Brain microvascular endothelial cell (primary cell): ENCODE measurements around the gene CYB5R3.

ENCODE experiments used
- DNase-seq: peaks from one replicate; pipeline ENCODE4 v3.0.0-alpha.2; 2020
- H3K27ac ChIP-seq: fragments of 250-450 bp; sonication (Bioruptor Pico); 2 replicates; pipeline ENCODE4 v1.5.1; 2020; ENCODE audit warnings: mild to moderate bottlenecking, moderate library complexity
- H3K27me3 ChIP-seq: fragments of 250-450 bp; sonication (Bioruptor Pico); replicated peaks from 2 replicates; pipeline ENCODE4 v1.5.1; 2020; ENCODE audit warnings: mild to moderate bottlenecking
- H3K36me3 ChIP-seq: fragments of 250-450 bp; sonication (Bioruptor Pico); replicated peaks from 2 replicates; pipeline ENCODE4 v1.5.1; 2020; ENCODE audit warnings: mild to moderate bottlenecking
- H3K4me3 ChIP-seq: 2 replicates; pipeline ENCODE4 v1.5.1; 2011; ENCODE audit warnings: low read depth, mild to moderate bottlenecking, control low read depth, low read length, moderate library complexity
- in situ Hi-C: cut with HindIII; loops from 2 replicates; pipeline ENCODE4 v1.10.0; 2017; ENCODE audit warnings: low sequenced_read_pairs, low pct_ligation_motif_present
- TF ChIP-seq, protein P1 (sequence below): IDR thresholded peaks from 2 replicates; pipeline ENCODE4 v1.5.1; 2011; ENCODE audit warnings: low read depth, mild to moderate bottlenecking, moderate library complexity, low read length, control low read depth, inconsistent platforms; ENCODE audit errors: missing control alignments

The CYB5R3 gene

DNA sequence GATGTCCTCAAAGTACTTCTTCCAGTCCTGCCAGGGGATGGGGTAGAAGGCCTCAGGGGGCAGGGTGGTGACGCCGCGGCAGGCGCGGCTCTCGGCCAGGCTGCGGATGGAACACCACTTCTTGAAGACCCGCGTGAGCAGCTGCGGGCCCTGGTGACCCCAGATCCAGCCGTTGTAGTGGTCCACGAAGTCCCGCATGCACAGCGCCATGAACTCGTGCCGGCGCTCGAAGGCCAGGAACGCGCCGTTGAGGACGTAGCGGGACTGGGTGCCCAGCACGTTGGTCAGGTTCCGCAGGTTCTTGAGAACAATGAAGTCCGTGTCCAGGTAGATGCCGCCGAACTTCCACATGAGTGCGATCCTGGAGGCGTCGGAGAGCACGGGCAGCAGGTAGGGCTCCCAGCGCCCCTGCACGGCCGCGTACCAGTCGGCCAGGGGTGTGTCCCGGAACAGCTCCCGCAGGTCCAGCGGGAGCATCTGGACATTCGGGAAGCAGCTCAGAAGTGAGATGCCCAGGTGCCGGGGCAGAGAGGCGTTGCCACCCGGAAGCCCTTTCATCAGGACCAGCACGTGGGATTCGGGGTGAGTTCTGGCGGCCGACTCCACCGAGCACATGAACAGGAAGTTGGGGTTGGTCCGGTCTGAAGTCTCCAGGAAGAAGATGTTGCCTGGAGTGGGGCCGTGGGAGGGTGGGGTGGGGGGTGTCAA is 44.0 kb upstream of the CYB5R3 start:
- no peaks in the 10 kb centered on the region for H3K27me3 ChIP-seq
- H3K4me3 ChIP-seq = no peak overlapping the region
- no peak overlapping the region for H3K27ac ChIP-seq
- H3K36me3 ChIP-seq = no peaks in the 10 kb centered on the region
- no peak for DNase-seq
- TF ChIP-seq, protein P1, sequence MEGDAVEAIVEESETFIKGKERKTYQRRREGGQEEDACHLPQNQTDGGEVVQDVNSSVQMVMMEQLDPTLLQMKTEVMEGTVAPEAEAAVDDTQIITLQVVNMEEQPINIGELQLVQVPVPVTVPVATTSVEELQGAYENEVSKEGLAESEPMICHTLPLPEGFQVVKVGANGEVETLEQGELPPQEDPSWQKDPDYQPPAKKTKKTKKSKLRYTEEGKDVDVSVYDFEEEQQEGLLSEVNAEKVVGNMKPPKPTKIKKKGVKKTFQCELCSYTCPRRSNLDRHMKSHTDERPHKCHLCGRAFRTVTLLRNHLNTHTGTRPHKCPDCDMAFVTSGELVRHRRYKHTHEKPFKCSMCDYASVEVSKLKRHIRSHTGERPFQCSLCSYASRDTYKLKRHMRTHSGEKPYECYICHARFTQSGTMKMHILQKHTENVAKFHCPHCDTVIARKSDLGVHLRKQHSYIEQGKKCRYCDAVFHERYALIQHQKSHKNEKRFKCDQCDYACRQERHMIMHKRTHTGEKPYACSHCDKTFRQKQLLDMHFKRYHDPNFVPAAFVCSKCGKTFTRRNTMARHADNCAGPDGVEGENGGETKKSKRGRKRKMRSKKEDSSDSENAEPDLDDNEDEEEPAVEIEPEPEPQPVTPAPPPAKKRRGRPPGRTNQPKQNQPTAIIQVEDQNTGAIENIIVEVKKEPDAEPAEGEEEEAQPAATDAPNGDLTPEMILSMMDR = no peak
- in situ Hi-C loops = no loop called here

DNA sequence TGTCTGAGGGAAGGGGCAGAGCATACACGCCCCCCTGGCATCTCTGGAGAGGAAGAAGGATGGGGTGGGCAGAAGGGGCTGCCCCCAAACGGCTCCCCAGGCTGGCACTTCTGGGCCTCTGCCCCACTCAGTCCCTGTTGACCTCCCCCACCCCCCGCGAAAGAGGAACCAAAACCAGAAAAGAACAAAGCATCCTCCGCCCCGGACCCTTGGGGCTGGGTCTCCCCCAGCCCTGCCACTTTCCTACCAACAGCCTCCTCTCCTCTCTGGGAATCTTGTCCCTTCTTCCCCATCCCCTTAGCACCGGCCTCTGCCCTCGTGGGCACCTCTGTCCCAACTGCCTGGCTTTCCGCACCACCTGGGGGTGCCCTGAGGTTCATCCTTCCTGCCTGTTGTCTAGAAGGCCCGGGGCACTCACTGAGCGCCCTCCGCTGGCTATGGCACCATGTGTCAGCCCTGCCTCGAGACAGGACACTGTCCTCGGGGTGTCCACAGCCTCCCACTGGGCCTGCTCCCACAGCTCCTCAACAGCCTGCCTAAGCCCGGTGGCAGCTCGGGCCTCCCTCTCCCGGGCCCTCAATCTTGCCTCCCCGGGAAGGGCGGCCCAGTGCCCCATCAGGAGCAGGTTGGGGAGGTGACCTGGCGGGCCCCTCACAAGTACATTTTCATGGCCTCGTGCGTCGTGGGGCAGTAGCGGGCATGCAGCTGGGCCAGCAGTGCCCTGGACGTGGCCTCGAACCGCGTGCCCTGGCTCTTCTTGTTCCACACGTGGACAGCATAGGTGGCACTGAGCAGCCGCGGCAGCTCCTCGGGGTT is 43.3 kb upstream of the CYB5R3 start:
- TF ChIP-seq, protein P1 = no peak
- no peaks in the 10 kb centered on the region for H3K36me3 ChIP-seq

DNA sequence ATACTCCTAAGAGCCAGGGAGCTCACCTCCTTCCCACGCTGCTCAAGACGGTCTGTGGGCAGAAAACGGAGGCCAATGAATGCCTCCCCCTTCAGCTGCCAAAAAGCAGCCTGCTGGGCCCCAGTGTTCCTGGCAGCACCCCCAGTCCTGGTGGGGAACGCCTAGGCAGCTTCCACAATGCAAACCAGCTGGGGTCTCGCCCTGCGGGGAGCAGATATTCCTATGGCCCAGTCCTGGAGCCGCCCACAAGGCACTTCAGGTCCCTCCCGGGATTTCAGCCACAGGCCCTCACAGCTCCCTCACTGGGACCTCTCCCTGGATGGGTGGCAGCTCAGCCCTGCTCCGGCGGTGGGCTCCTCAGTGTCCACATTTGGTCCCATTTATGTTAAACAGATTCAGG is 42.2 kb upstream of the CYB5R3 start:
- TF ChIP-seq, protein P1 = no peak
- no peak overlapping the region for H3K27ac ChIP-seq
- H3K36me3 ChIP-seq = no peaks in the 10 kb centered on the region
- DNase-seq = no peak
- no peaks in the 10 kb centered on the region for H3K27me3 ChIP-seq
- in situ Hi-C loops = no loop called here
- H3K4me3 ChIP-seq = no peak overlapping the region

More for the DNA sequence above, 43.3 kb upstream of the CYB5R3 start:
- no peak overlapping the region for H3K4me3 ChIP-seq
- H3K27ac ChIP-seq = no peak overlapping the region
- H3K27me3 ChIP-seq = no peaks in the 10 kb centered on the region
- no peak for DNase-seq
- in situ Hi-C loops = no loop called here

DNA sequence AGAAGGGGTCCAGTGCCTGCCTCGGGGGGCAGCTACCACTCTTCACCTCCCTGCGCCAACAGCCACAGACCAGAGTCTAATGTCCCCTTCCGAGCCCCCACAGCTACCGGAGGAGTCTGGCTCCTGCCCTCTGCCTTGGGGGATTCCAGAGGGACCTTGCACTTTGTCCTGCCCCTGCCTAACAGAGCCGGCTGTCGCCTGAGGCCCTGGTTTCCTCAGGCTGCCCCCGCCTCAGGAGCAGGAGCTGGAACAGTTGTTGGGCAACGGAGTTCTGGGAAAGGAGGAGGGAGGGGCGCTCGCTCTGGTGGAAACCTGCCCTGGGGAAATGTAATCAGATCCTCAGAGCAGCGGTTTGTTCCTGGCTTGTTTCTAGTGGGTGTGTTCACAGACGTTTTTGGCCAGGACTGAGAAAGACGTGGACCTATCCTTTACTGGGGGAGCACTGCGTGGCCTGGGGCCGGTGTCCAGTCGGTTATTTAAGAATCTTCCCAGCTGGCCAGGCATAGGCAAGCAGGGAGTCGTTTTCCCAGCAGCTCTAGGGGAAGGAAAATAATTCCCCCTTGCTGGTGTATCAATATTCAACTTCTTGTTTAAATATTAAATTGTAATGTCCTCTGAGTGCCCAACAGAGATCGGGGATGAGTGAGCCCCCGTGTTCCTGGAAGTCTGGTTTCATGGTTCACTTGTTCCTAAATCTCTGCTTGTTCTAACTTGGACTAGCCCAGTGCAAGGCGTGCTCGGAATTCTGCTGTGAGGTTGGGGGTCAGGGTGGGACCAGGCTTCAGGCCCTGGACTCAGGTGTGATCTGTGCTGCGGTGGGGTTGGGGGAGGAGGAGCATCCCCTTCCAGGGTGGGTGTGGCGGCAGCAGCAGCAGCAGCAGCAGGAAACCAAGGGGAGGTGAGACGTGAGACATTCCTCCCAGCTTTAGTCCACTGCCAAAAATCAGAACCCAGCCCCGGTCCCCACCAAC is 39.3 kb upstream of the CYB5R3 start:
- TF ChIP-seq, protein P1 = no peak
- no peaks in the 10 kb centered on the region for H3K27me3 ChIP-seq
- in situ Hi-C loops = no loop called here
- H3K36me3 ChIP-seq = no peaks in the 10 kb centered on the region
- H3K27ac ChIP-seq = no peak overlapping the region
- peak; percentile 77 for DNase-seq
- H3K4me3 ChIP-seq = no peak overlapping the region

DNA sequence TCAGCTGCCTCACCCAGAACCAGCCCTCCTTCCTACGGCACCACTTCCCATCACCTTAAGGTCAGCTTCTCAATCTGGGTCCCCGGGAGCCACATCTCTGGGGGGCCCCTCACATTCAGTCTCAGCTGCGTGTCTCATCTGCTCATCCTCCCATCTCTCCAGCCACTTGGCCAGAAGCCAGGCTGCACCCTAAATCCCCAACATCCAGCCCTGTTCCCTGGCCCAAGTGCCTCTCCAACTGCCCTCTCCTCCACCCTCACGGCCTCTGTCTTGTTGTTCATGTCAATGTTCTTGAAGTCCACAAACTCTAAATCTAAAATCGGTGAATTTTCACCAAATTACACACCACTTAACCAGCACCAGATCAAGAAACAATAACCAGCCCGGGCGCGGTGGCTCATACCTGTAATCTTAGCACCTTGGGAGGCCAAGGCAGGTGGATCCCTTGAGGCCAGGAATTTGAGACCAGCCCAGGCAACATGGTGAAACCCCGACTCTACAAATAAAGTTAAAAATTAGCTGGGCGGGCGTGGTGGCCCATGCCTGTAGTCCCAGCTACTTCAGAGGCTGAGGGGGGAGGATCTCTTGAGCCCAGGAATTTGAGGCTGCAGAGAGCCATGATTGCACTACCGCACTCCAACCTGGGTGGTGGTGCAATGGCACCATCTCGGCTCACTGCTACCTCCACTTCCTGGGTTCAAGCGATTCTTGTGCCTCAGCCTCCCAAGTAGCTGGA is 37.7 kb upstream of the CYB5R3 start:
- DNase-seq = no peak
- Histone ChIP-seq H3K27ac (no peak overlapping the region), H3K27me3 (no peaks in the 10 kb centered on the region), H3K36me3 (no peaks in the 10 kb centered on the region), H3K4me3 (no peak overlapping the region)
- TF ChIP-seq, protein P1 = no peak
- in situ Hi-C loops = no loop called here
